GM12878 (cell line): ENCODE data around the gene PRR5L. TPM values are rescaled to one million over a fixed set of nuclear protein-coding genes. Genes with fewer than 3 reads are reported as not detected.

Experiments used
- ATAC-seq: fragments of 200-7000 bp; cut with Tn5 transposase; 3 replicates; pipeline ENCODE4 v1.9.1; 2020; ENCODE audit warnings: mild to moderate bottlenecking, moderate library complexity
- BruUV-seq: library from RNA; stranded (reverse); fragments of 400-500 nt; replicated peaks from 2 replicates; lab custom pipeline; 2021; lab: Mats Ljungman, UMichigan
- CTCF ChIA-PET: fragments of 300-600 bp; sonication (Branson Sonifier 250); formaldehyde crosslinking; extraction: SDS; loops from one replicate; lab custom pipeline; 2021; ENCODE audit warnings: inconsistent platforms; lab: Yijun Ruan, JAX
- POLR2A ChIA-PET: fragments of 350-600 bp; formaldehyde crosslinking; extraction: SDS; loops from one replicate; lab custom pipeline; 2021; ENCODE audit warnings: inconsistent platforms; lab: Charles Lee
- RAD21 ChIA-PET: fragments of 300-600 bp; sonication (Branson Sonifier 250); formaldehyde crosslinking; loops from one replicate; lab custom pipeline; 2023; ENCODE audit warnings: antibody characterized with exemption; ENCODE audit not compliant: unreplicated experiment; lab: Charles Lee
- SMC1A ChIA-PET: fragments of 300-600 bp; sonication (Branson Sonifier 250); formaldehyde crosslinking; loops from one replicate; lab custom pipeline; 2023; ENCODE audit not compliant: unreplicated experiment, uncharacterized antibody; lab: Charles Lee
- DNase-seq: peaks from one replicate; pipeline ENCODE4 v3.0.0-alpha.2; 2011; ENCODE audit warnings: low read depth, low spot score
- FAIRE-seq: peaks from 3 replicates; lab custom pipeline; 2011; peaks lifted over from hg19 to GRCh38; lab: Jason Lieb, UNC
- H2AFZ ChIP-seq: 2 replicates; pipeline ENCODE4 v1.6.0; 2011; ENCODE audit warnings: low read depth, low read length, control low read depth; ENCODE audit not compliant: control insufficient read depth
- H3K27ac ChIP-seq: 2 replicates; pipeline ENCODE4 v1.5.1; 2011; ENCODE audit warnings: control low read depth; ENCODE audit not compliant: control insufficient read depth, insufficient read depth
- H3K27me3 ChIP-seq, 2 experiments: replicated peaks in 1 of 2; 2 replicates each; pipeline versions ENCODE4 v1.6.0 to v1.6.1; 2011; ENCODE audit warnings: low read length in 1 of 2; ENCODE audit not compliant: control insufficient read depth in 2 of 2, insufficient read depth in 2 of 2
- H3K36me3 ChIP-seq, 2 experiments: 2 replicates each; pipeline ENCODE4 v1.5.1; 2011; ENCODE audit warnings: low read length in 1 of 2; ENCODE audit not compliant: control insufficient read depth in 2 of 2, insufficient read depth in 2 of 2
- H3K4me1 ChIP-seq: 2 replicates; pipeline ENCODE4 v1.6.1; 2011; ENCODE audit warnings: mild to moderate bottlenecking, low read length, moderate library complexity, mixed read lengths; ENCODE audit not compliant: control insufficient read depth, insufficient read depth
- H3K4me2 ChIP-seq: 2 replicates; pipeline ENCODE4 v1.6.0; 2011; ENCODE audit warnings: control low read depth; ENCODE audit not compliant: control insufficient read depth, insufficient read depth
- H3K4me3 ChIP-seq: fragments of 200-600 bp; sonication (generic); 2 replicates; pipeline ENCODE4 v1.5.1; 2016
- H3K79me2 ChIP-seq: 2 replicates; pipeline ENCODE4 v1.6.0; 2011; ENCODE audit warnings: low read length; ENCODE audit not compliant: control insufficient read depth, insufficient read depth
- H3K9ac ChIP-seq: 2 replicates; pipeline ENCODE4 v1.8.0; 2011; ENCODE audit warnings: low read length, control low read depth, mixed read lengths; ENCODE audit not compliant: control insufficient read depth, insufficient read depth
- H3K9me3 ChIP-seq: replicated peaks from 3 replicates; pipeline ENCODE4 v1.5.1; 2011; ENCODE audit warnings: mild to moderate bottlenecking, low read length; ENCODE audit not compliant: control insufficient read depth, insufficient read depth
- H4K20me1 ChIP-seq: 2 replicates; pipeline ENCODE4 v1.6.0; 2011; ENCODE audit not compliant: control insufficient read depth, insufficient read depth
- ATF3 ChIP-seq: IDR thresholded peaks from 2 replicates; pipeline ENCODE4 v1.6.1; 2011; ENCODE audit warnings: low read depth, mild to moderate bottlenecking, low read length, moderate library complexity, borderline replicate concordance; ENCODE audit errors: extremely low read depth
- CBX3 ChIP-seq: fragments of 200-600 bp; sonication (generic); IDR thresholded peaks from 2 replicates; pipeline ENCODE4 v1.6.1; 2016; ENCODE audit warnings: low read depth, borderline replicate concordance
- HDAC2 ChIP-seq: fragments of 200-600 bp; sonication (generic); IDR thresholded peaks from 2 replicates; pipeline ENCODE4 v1.6.1; 2017
- IKZF1 ChIP-seq: fragments of 450-650 bp; conservative IDR thresholded peaks from 2 replicates; pipeline ENCODE4 v1.6.1; 2017; ENCODE audit warnings: antibody characterized with exemption, mild to moderate bottlenecking
- KAT2A ChIP-seq: conservative IDR thresholded peaks from 2 replicates; pipeline ENCODE4 v1.6.1; 2011; ENCODE audit warnings: low read depth, low read length; ENCODE audit not compliant: control insufficient read depth
- KDM1A ChIP-seq: fragments of 200-600 bp; sonication (generic); IDR thresholded peaks from 2 replicates; pipeline ENCODE4 v1.6.1; 2016; ENCODE audit warnings: borderline replicate concordance
- NBN ChIP-seq: fragments of 450-650 bp; IDR thresholded peaks from 2 replicates; pipeline ENCODE4 v1.6.1; 2016
- NFIC ChIP-seq: IDR thresholded peaks from 2 replicates; pipeline ENCODE4 v1.6.1; 2012; ENCODE audit warnings: low read depth, mild to moderate bottlenecking, inconsistent platforms, low read length, moderate library complexity
- NFYB ChIP-seq: IDR thresholded peaks from 2 replicates; pipeline ENCODE4 v1.6.1; 2011; ENCODE audit warnings: low read depth, mild to moderate bottlenecking, low read length, improper control_type of control experiment, moderate library complexity; ENCODE audit not compliant: insufficient read depth
- PAX5 ChIP-seq: IDR thresholded peaks from 2 replicates; pipeline ENCODE4 v1.6.1; 2011; ENCODE audit warnings: low read depth, low read length, borderline replicate concordance
- RAD21 ChIP-seq: IDR thresholded peaks from 2 replicates; pipeline ENCODE4 v1.6.1; 2011; ENCODE audit warnings: mild to moderate bottlenecking, low read depth, low read length, moderate library complexity; ENCODE audit not compliant: insufficient read depth
- RUNX3 ChIP-seq: IDR thresholded peaks from 2 replicates; pipeline ENCODE4 v1.6.1; 2012; ENCODE audit warnings: low read length, inconsistent platforms
- SMARCA5 ChIP-seq: fragments of 450-650 bp; IDR thresholded peaks from 2 replicates; pipeline ENCODE4 v1.6.1; 2017; ENCODE audit warnings: mild to moderate bottlenecking
- TCF12 ChIP-seq: IDR thresholded peaks from 2 replicates; pipeline ENCODE4 v1.6.1; 2011; ENCODE audit warnings: low read depth, mild to moderate bottlenecking, low read length
- TCF3 ChIP-seq: IDR thresholded peaks from 2 replicates; pipeline ENCODE4 v1.6.1; 2012; ENCODE audit warnings: low read depth, mild to moderate bottlenecking, low read length, borderline replicate concordance; ENCODE audit not compliant: insufficient read depth
- YY1 ChIP-seq: IDR thresholded peaks from 2 replicates; pipeline ENCODE4 v1.6.1; 2011; ENCODE audit warnings: low read depth, mild to moderate bottlenecking, low read length
- ZBED1 ChIP-seq: IDR thresholded peaks from 2 replicates; pipeline ENCODE4 v1.6.1; 2016; ENCODE audit warnings: borderline replicate concordance
- WGBS: methylation state at CpG from one replicate; pipeline ENCODE4 v1.1.6; 2016; ENCODE audit warnings: low lambda C conversion rate; ENCODE audit not compliant: insufficient replicate concordance, insufficient coverage; ENCODE audit errors: missing lambda C conversion rate; 5-methylcytosine and 5-hydroxymethylcytosine counted together
- in situ Hi-C: fragments of 300-500 bp; cut with MboI; formaldehyde crosslinking; loops from 9 replicates; pipeline ENCODE4 v1.14.3; 2018; ENCODE audit warnings: mixed read lengths
- intact Hi-C: fragments of 100-400 bp; cut with micrococcal nuclease; formaldehyde crosslinking; loops from one replicate; pipeline ENCODE4 v1.14.2; 2022; ENCODE audit not compliant: unreplicated experiment
- polyA plus RNA-seq, 11 experiments: library from polyadenylated mRNA; depleted of rRNA in 4 of 11; unstranded in 6 of 11; stranded (reverse) in 5 of 11; fragments of >200 nt; fragmentation: Nextera tagmentation in 4 of 11; fragmentation: Illumina TruSeq in 1 of 11; extraction: Ambion mirVana in 4 of 11; extraction: Trizol in 1 of 11; gene quantifications; 1 replicate in 1 of 11; 2 replicates in 10 of 11; pipeline versions ENCODE4 v1.2.1 to v1.2.3, GENCODE V29; 2011 to 2016; ENCODE audit warnings: inconsistent platforms in 2 of 11, missing spikeins in 2 of 11, low read depth in 1 of 11
- total RNA-seq, 4 experiments: library from RNA; depleted of rRNA in 3 of 4; stranded (reverse); fragments of >200 nt in 3 of 4; fragmentation: Illumina TruSeq in 1 of 4; extraction: Trizol in 1 of 4; gene quantifications; 2 replicates each; pipeline versions ENCODE4 v1.2.1 to v1.2.3, GENCODE V29; 2013 to 2021
- TF ChIP-seq, protein P1 (sequence below): IDR thresholded peaks from 2 replicates; pipeline ENCODE4 v1.6.1; 2012; ENCODE audit warnings: low read depth, low read length, improper control_type of control experiment
- TF ChIP-seq, protein P2 (sequence below): fragments of 450-650 bp; IDR thresholded peaks from 2 replicates; pipeline ENCODE4 v1.6.1; 2014; ENCODE audit warnings: mild to moderate bottlenecking

PRR5L gene
- total and polyA plus RNA-seq, 10 of the 15 experiments (the other 5 are each of a cell fraction or from before 2014, with no cell fraction given): 0.11 to 4.2 (median 0.67) TPM; not detected in 1

- WGBS: 50% methylated on average over 2 of the region's 2 CpGs
- no peak overlapping the region for H2AFZ ChIP-seq
- TF ChIP-seq YY1: no peak
- TF ChIP-seq CBX3: no peak
- TF ChIP-seq, protein P1, sequence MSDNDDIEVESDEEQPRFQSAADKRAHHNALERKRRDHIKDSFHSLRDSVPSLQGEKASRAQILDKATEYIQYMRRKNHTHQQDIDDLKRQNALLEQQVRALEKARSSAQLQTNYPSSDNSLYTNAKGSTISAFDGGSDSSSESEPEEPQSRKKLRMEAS: no peak
- TF ChIP-seq KDM1A: no peak
- no peak for TF ChIP-seq HDAC2
- no peak for TF ChIP-seq ATF3
- no peak for TF ChIP-seq RAD21
- no peak for TF ChIP-seq TCF3
- TF ChIP-seq NFYB: no peak
- no peak for TF ChIP-seq TCF12
- no peak for TF ChIP-seq RUNX3
- TF ChIP-seq ZBED1: no peak
- TF ChIP-seq NBN: no peak
- TF ChIP-seq SMARCA5: no peak
- no peak for TF ChIP-seq IKZF1
- no peak for TF ChIP-seq KAT2A
- no peak for TF ChIP-seq NFIC
- TF ChIP-seq, protein P2, sequence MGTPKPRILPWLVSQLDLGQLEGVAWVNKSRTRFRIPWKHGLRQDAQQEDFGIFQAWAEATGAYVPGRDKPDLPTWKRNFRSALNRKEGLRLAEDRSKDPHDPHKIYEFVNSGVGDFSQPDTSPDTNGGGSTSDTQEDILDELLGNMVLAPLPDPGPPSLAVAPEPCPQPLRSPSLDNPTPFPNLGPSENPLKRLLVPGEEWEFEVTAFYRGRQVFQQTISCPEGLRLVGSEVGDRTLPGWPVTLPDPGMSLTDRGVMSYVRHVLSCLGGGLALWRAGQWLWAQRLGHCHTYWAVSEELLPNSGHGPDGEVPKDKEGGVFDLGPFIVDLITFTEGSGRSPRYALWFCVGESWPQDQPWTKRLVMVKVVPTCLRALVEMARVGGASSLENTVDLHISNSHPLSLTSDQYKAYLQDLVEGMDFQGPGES: no peak
- no peak for TF ChIP-seq PAX5
- no peak overlapping the region for H3K4me2 ChIP-seq
- in situ Hi-C loops (no loop called here), intact Hi-C loops (no loop called here)
- BruUV-seq: no TSS peak
- ChIA-PET CTCF (no interaction called here), POLR2A (no interaction called here), RAD21 (no interaction called here), SMC1A (no interaction called here)
- DNase-seq (no peak), ATAC-seq (no peak), FAIRE-seq (no peak)
- peaks cover 2 to 3% of the 10 kb centered on the region in 2 experiments; a peak in 1 of 4 replicates for H3K27me3 ChIP-seq
- no peak overlapping the region for H3K27ac ChIP-seq
- no peaks in the 10 kb centered on the region for H3K9me3 ChIP-seq
- no peaks in the 10 kb centered on the region for H4K20me1 ChIP-seq
- H3K4me1 ChIP-seq: no peaks in the 10 kb centered on the region
- H3K36me3 ChIP-seq: no peaks in the 10 kb centered on the region
- H3K9ac ChIP-seq: no peak overlapping the region
- no peak overlapping the region for H3K4me3 ChIP-seq
- no peaks in the 10 kb centered on the region for H3K79me2 ChIP-seq
Observed at GRCh38 chr11:36371181-36371580, 75.1 kb downstream of the PRR5L start.
